PC-9 (cell line): ENCODE measurements around the gene CDKN2C.

Source experiments
- CTCF ChIP-seq: fragments of 200-600 bp; sonication (generic); conservative IDR thresholded peaks from 2 replicates; pipeline ENCODE4 v1.6.1; 2017; ENCODE audit warnings: mixed run types, antibody characterized with exemption, mild to moderate bottlenecking, moderate library complexity
- EZH2 ChIP-seq: fragments of 200-600 bp; sonication (generic); IDR thresholded peaks from 2 replicates; pipeline ENCODE4 v1.8.0; 2017; ENCODE audit warnings: antibody characterized with exemption, low read depth

- TF ChIP-seq CTCF = no peak
- no peak for TF ChIP-seq EZH2
Measured at GRCh38 chr1:50936321-50936720, 33.7 kb upstream of the CDKN2C start.
